Left lung (tissue), 10 donors: ENCODE results near the gene TCEAL1. TPM values are rescaled to one million over a fixed set of nuclear protein-coding genes. Genes with fewer than 3 reads are reported as not detected.
"Not testable (repeated sequence)": the region's sequence is repeated elsewhere in the genome, so short reads cannot be mapped to it uniquely, and the experiment has no call there.

Experiments
- ATAC-seq: fragments of 200-7000 bp; cut with Tn5 transposase; one replicate; pipeline ENCODE4 v1.9.1; 2020; ENCODE audit warnings: moderate library complexity
- DNase-seq, 4 donors: peaks; one replicate each; pipeline ENCODE4 v3.0.0-alpha.2; 2013 to 2020
- H3K27ac ChIP-seq, 2 donors: fragments of 200-600 bp; sonication (generic) in 1 of 2; one replicate each; pipeline versions ENCODE4 v1.5.0 to v1.8.0; 2020 to 2021
- H3K27me3 ChIP-seq, 2 donors: fragments of 200-600 bp; sonication (generic) in 1 of 2; one replicate each; pipeline versions ENCODE4 v1.5.0 to v1.8.0; 2020 to 2021
- H3K36me3 ChIP-seq, 2 donors: fragments of 200-600 bp; sonication (generic) in 1 of 2; one replicate each; pipeline versions ENCODE4 v1.5.0 to v1.8.0; 2020 to 2021
- H3K4me1 ChIP-seq, 2 donors: fragments of 200-600 bp; one replicate each; pipeline ENCODE4 v1.8.0; 2021
- H3K4me3 ChIP-seq, 2 donors: fragments of 200-600 bp; sonication (generic) in 1 of 2; one replicate each; pipeline versions ENCODE4 v1.5.0 to v1.8.0; 2020 to 2021; ENCODE audit warnings: mild to moderate bottlenecking in 1 of 2
- H3K9me3 ChIP-seq, 2 donors: fragments of 200-600 bp; sonication (generic) in 1 of 2; one replicate each; pipeline versions ENCODE4 v1.5.0 to v1.8.0; 2020 to 2021
- intact Hi-C, 2 donors: fragments of 100-400 bp; cut with DNase I; formaldehyde crosslinking; loops; one replicate each; pipeline versions ENCODE4 v1.11.2 to v1.14.2; 2022
- polyA plus RNA-seq, 6 donors: library from polyadenylated mRNA; unstranded; fragments of 120-200 nt; gene quantifications; one replicate each; pipeline ENCODE4 v1.2.1, GENCODE V29; 2013; ENCODE audit not compliant: insufficient read length in 6 of 6
- total RNA-seq, 2 donors: library from RNA; stranded (reverse); fragmentation: NEBNext Ultra II Directional; extraction: Animal tissue kit (Norgen Biotek cat#: 25700); gene quantifications; one replicate each; pipeline ENCODE4 v1.2.1, GENCODE V29; 2021
- TF ChIP-seq, protein P1 (sequence below), 2 donors: fragments of 200-600 bp; sonication (generic) in 1 of 2; IDR thresholded peaks; one replicate each; pipeline versions ENCODE4 v1.5.0 to v1.8.0; 2021; ENCODE audit warnings: antibody characterized with exemption in 2 of 2
- donor health status: DM: no; HTN: yes; CAD: no.
- donor health status: DM: no; HTN: no; CAD: no.

Gene TCEAL1
- total and polyA plus RNA-seq, 8 donors = 27.3 to 34.0 (median 32.0) TPM

DNA sequence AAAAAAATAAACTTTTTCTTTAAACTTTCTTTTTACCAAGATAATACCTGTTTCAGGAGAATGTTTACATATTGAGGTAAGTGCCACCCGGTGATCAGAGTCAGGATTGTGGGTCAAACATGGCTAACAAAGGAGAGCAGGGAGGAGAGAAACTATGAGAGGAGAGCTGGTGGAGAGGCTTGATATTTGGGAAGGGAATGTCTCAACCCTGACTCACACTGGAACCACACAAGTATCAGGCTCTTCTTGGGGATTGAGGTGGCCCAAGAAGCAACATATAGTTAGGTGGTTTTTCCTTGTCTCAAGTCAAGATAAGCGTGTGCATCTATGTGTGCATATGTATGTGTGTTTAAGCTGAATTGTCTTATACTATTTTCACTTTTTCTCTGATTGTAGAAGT lies 6.7 kb downstream of the TCEAL1 start:
- DNase-seq (no peak), ATAC-seq (no peak)
- Histone ChIP-seq H3K36me3 (no peaks in the 10 kb centered on the region), H3K27me3 (no peaks in the 10 kb centered on the region), H3K4me1 (no peaks in the 10 kb centered on the region), H3K9me3 (no peaks in the 10 kb centered on the region), H3K4me3 (no peak overlapping the region), H3K27ac (no peak overlapping the region)
- TF ChIP-seq, protein P1, sequence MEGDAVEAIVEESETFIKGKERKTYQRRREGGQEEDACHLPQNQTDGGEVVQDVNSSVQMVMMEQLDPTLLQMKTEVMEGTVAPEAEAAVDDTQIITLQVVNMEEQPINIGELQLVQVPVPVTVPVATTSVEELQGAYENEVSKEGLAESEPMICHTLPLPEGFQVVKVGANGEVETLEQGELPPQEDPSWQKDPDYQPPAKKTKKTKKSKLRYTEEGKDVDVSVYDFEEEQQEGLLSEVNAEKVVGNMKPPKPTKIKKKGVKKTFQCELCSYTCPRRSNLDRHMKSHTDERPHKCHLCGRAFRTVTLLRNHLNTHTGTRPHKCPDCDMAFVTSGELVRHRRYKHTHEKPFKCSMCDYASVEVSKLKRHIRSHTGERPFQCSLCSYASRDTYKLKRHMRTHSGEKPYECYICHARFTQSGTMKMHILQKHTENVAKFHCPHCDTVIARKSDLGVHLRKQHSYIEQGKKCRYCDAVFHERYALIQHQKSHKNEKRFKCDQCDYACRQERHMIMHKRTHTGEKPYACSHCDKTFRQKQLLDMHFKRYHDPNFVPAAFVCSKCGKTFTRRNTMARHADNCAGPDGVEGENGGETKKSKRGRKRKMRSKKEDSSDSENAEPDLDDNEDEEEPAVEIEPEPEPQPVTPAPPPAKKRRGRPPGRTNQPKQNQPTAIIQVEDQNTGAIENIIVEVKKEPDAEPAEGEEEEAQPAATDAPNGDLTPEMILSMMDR (IDR thresholded peaks at IDR 0.05) = no peak
- intact Hi-C loops = no loop called here

GRCh38 chrX:103637604-103638338 lies 9.0 kb downstream of the TCEAL1 start:
- intact Hi-C loops = no loop called here
- no peak for DNase-seq
- H3K27ac ChIP-seq = no peak overlapping the region
- no peak for ATAC-seq
- no peaks in the 10 kb centered on the region for H3K9me3 ChIP-seq
- no peaks in the 10 kb centered on the region for H3K36me3 ChIP-seq
- TF ChIP-seq, protein P1 (IDR thresholded peaks at IDR 0.05) = no peak
- H3K27me3 ChIP-seq = no peaks in the 10 kb centered on the region
- H3K4me1 ChIP-seq = no peaks in the 10 kb centered on the region
- no peak overlapping the region for H3K4me3 ChIP-seq

DNA sequence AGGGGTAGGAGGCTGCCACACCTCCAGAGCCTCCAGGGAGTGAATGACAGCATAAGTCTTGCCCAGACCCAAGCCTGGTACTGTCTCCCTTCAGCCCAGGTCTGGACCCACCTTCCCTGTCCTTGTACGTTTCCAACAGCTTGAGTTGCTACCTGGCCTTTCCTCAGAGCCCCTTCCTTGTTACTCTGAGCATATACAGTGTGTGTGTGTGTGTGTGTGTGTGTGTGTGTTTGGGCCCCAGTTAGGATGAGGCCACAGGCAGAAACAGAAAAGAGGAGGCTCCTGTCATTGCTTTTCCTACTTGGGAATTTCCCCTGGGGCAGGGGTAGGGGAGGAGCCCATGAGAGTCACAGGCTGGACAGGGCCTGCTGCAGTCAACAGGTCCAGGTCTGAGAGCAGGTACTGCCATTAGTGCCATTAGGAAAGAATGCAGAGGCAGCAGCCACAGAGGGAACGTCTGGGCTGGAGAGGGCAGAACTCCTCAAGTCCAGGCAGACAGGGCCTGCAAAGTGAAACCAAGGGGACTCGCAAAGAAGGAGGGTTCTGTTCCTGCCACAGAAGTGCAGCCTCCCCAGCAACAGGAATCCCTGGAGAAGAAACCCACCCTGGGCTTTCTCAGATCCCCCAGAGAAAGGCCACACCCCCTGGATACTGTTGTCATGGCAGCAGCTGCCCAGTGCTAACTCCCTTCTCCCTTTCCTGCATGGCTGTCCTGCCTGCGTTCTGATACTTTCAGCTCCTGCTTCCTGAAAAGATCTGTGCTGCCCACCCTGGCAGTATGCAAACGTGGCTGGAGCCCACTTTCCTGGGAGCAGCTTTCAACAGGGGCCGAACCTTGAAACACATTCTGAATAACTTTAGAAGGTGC lies 9.9 kb downstream of the TCEAL1 start:
- H3K27ac ChIP-seq, intact Hi-C loops, H3K4me1 ChIP-seq, DNase-seq, H3K36me3 ChIP-seq, H3K9me3 ChIP-seq, H3K4me3 ChIP-seq, H3K27me3 ChIP-seq: not testable (repeated sequence)
- ATAC-seq = peak; percentile 87

DNA sequence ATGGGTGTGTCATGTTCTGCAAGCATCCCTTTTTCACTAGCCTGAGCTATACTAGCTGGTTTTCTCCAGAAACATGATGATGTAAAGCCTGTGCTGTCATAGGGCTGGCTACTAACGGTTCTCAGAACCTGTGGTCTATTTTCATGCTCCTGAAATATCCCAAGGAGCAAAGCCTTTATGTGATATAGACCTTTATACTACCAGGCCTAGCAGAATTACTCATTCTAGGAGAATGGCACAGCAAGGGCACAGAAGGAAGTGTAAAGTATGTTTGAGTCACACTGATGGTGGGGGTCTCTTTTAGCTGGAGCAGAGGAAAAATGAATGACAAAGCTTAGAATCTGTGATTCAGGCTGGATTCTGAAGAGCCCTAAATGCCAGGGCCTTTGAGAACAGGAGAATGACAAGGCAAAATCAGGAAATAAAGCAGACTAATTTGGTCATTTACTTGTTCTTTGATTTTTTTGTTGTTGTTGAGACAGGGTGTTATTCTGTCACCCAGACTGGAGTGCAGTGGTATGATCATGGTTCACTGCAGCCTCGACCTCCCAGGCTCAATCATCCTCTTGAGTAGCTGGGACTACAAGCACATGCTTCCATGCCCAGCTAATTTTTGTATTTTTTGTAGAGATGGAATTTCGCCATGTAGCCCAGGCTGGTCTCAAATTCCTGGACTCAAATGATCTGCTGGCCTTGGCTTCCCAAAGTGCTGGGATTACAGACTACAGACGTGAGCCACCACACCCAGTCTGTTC lies 11.8 kb downstream of the TCEAL1 start:
- Histone ChIP-seq H3K36me3 (no peaks in the 10 kb centered on the region), H3K4me1 (no peaks in the 10 kb centered on the region), H3K9me3 (no peaks in the 10 kb centered on the region), H3K27me3 (no peaks in the 10 kb centered on the region), H3K4me3 (no peak overlapping the region), H3K27ac (no peak overlapping the region)
- no peak for ATAC-seq
- intact Hi-C loops = no loop called here
- TF ChIP-seq, protein P1 (IDR thresholded peaks at IDR 0.05) = no peak
- no peak for DNase-seq

DNA sequence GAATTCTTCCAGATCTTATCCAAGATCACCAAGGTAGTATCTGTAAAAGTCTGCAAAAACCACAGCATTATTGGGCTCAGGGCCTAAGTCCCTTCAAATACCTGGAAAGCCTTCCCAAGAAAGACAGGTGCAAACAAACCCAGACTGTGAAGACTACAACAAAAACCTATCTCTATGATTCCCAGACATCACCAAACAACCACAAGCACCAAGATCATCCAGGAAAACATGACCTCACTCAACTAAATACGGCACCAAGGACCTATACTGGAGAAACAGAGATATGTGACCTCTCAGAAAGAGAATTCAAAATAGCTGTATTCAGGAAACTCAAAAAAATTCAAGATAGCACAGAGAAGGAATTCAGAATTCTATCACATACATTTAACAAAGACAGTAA lies 15.3 kb downstream of the TCEAL1 start:
- DNase-seq = no peak
- TF ChIP-seq, protein P1 (IDR thresholded peaks at IDR 0.05) = no peak
- Histone ChIP-seq H3K4me3 (no peak overlapping the region), H3K9me3 (no peaks in the 10 kb centered on the region), H3K27me3 (no peaks in the 10 kb centered on the region), H3K36me3 (no peaks in the 10 kb centered on the region), H3K4me1 (no peaks in the 10 kb centered on the region), H3K27ac (no peak overlapping the region)
- ATAC-seq = no peak
- intact Hi-C loops = no loop called here
